ENCODE results near the gene SLC12A8. TPM values are rescaled to one million over a fixed set of nuclear protein-coding genes. Genes with fewer than 3 reads are reported as not detected.

The SLC12A8 gene
- total and polyA plus RNA-seq, 10 of the 15 experiments (the other 5 are each of a cell fraction or from before 2014, with no cell fraction given) = 2.5 to 71.6 (median 50.1) TPM

- TF ChIP-seq, protein P1, sequence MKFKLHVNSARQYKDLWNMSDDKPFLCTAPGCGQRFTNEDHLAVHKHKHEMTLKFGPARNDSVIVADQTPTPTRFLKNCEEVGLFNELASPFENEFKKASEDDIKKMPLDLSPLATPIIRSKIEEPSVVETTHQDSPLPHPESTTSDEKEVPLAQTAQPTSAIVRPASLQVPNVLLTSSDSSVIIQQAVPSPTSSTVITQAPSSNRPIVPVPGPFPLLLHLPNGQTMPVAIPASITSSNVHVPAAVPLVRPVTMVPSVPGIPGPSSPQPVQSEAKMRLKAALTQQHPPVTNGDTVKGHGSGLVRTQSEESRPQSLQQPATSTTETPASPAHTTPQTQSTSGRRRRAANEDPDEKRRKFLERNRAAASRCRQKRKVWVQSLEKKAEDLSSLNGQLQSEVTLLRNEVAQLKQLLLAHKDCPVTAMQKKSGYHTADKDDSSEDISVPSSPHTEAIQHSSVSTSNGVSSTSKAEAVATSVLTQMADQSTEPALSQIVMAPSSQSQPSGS (IDR thresholded peaks at IDR 0.05; ENCODE audit: low read length) = no peak
- TF ChIP-seq CTCF (IDR thresholded peaks at IDR 0.05 in 2 of 3, conservative IDR thresholded peaks at IDR 0.05 in 1 of 3; ENCODE audit: control insufficient read depth in 2 of 3, extremely low read depth in 1 of 3, insufficient read depth in 1 of 3, low read depth in 3 of 3, low read length in 3 of 3) (no peak), CBX3 (IDR thresholded peaks at IDR 0.05; ENCODE audit: borderline replicate concordance, low read depth) (no peak), IRF4 (IDR thresholded peaks at IDR 0.05; ENCODE audit: low read depth, low read length) (no peak), SP1 (IDR thresholded peaks at IDR 0.05; ENCODE audit: low read depth, low read length) (no peak), USF2 (IDR thresholded peaks at IDR 0.05; ENCODE audit: borderline replicate concordance, low read depth, low read length) (no peak), GATAD2B (conservative IDR thresholded peaks at IDR 0.05; ENCODE audit: low read depth) (no peak), ESRRA (IDR thresholded peaks at IDR 0.05; ENCODE audit: low read length) (no peak), ZNF207 (IDR thresholded peaks at IDR 0.05; ENCODE audit: borderline replicate concordance) (no peak), ZNF274 (IDR thresholded peaks at IDR 0.05; ENCODE audit: insufficient read depth, insufficient read length) (no peak), EED (IDR thresholded peaks at IDR 0.05; ENCODE audit: low read depth) (no peak), STAT3 (IDR thresholded peaks at IDR 0.05; ENCODE audit: low read depth, low read length) (no peak)
- TF ChIP-seq, protein P2, sequence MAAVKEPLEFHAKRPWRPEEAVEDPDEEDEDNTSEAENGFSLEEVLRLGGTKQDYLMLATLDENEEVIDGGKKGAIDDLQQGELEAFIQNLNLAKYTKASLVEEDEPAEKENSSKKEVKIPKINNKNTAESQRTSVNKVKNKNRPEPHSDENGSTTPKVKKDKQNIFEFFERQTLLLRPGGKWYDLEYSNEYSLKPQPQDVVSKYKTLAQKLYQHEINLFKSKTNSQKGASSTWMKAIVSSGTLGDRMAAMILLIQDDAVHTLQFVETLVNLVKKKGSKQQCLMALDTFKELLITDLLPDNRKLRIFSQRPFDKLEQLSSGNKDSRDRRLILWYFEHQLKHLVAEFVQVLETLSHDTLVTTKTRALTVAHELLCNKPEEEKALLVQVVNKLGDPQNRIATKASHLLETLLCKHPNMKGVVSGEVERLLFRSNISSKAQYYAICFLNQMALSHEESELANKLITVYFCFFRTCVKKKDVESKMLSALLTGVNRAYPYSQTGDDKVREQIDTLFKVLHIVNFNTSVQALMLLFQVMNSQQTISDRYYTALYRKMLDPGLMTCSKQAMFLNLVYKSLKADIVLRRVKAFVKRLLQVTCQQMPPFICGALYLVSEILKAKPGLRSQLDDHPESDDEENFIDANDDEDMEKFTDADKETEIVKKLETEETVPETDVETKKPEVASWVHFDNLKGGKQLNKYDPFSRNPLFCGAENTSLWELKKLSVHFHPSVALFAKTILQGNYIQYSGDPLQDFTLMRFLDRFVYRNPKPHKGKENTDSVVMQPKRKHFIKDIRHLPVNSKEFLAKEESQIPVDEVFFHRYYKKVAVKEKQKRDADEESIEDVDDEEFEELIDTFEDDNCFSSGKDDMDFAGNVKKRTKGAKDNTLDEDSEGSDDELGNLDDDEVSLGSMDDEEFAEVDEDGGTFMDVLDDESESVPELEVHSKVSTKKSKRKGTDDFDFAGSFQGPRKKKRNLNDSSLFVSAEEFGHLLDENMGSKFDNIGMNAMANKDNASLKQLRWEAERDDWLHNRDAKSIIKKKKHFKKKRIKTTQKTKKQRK (IDR thresholded peaks at IDR 0.05; ENCODE audit: low read depth, low read length) = no peak
- TF ChIP-seq, protein P3, sequence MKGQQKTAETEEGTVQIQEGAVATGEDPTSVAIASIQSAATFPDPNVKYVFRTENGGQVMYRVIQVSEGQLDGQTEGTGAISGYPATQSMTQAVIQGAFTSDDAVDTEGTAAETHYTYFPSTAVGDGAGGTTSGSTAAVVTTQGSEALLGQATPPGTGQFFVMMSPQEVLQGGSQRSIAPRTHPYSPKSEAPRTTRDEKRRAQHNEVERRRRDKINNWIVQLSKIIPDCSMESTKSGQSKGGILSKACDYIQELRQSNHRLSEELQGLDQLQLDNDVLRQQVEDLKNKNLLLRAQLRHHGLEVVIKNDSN (IDR thresholded peaks at IDR 0.05; ENCODE audit: borderline replicate concordance, extremely low read length, insufficient read depth, low read depth, low read length) = no peak
- TF ChIP-seq, protein P4, sequence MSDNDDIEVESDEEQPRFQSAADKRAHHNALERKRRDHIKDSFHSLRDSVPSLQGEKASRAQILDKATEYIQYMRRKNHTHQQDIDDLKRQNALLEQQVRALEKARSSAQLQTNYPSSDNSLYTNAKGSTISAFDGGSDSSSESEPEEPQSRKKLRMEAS (IDR thresholded peaks at IDR 0.05; ENCODE audit: low read depth, low read length) = no peak
- Histone ChIP-seq H3K4me1 (ENCODE audit: control insufficient read depth, insufficient read depth, low read length) (peaks cover 78% of the 10 kb centered on the region), H3K9me3 (replicated peaks; ENCODE audit: control insufficient read depth, insufficient read depth, low read length) (peaks cover 3% of the 10 kb centered on the region; the same call in 2 of the 3 replicates), H4K20me1 (ENCODE audit: control insufficient read depth, insufficient read depth) (no peaks in the 10 kb centered on the region), H3K27me3 (replicated peaks in 1 of 2; ENCODE audit: control insufficient read depth in 2 of 2, insufficient read depth in 2 of 2, low read length in 1 of 2) (no peaks in the 10 kb centered on the region), H3K79me2 (ENCODE audit: control insufficient read depth, insufficient read depth, low read length) (peaks cover 9% of the 10 kb centered on the region), H3K4me2 (ENCODE audit: control insufficient read depth, insufficient read depth) (no peak overlapping the region), H3K9ac (ENCODE audit: control insufficient read depth, insufficient read depth, low read length) (no peak overlapping the region), H2AFZ (ENCODE audit: control insufficient read depth, low read depth, low read length) (no peak overlapping the region), H3K4me3 (no peak overlapping the region), H3K36me3 (ENCODE audit: control insufficient read depth in 2 of 2, insufficient read depth in 2 of 2, low read length in 1 of 2) (no peaks in the 10 kb centered on the region), H3K27ac (ENCODE audit: control insufficient read depth, insufficient read depth) (peak overlapping the region; percentile 97)
- ChIA-PET POLR2A (interaction anchor here (0.5 to 6.1 kb wide), 3 partner anchors 10 to 64 kb away, joined by 3 to 45 read pairs (median 9); no protein-coding TSS in a partner anchor), CTCF (interaction anchor here (0.9 to 5.2 kb wide), 6 partner anchors 10 to 45 kb away, joined by 3 to 42 read pairs (median 4); no protein-coding TSS in a partner anchor), SMC1A (ENCODE audit: uncharacterized antibody, unreplicated experiment) (interaction anchor here (1.6 to 9.0 kb wide), 5 partner anchors 10 to 185 kb away, joined by 4 to 127 read pairs (median 32); no protein-coding TSS in a partner anchor), RAD21 (ENCODE audit: unreplicated experiment) (interaction anchor here (0.9 to 6.1 kb wide), 5 partner anchors 10 to 123 kb away, joined by 3 to 106 read pairs (median 49); no protein-coding TSS in a partner anchor)
- no peak for FAIRE-seq
- intact Hi-C loops (cut with micrococcal nuclease; ENCODE audit: unreplicated experiment) = no loop called here
- WGBS (ENCODE audit: insufficient coverage, insufficient replicate concordance, low lambda C conversion rate, missing lambda C conversion rate) = 97% methylated on average over 8 of the region's 8 CpGs
- in situ Hi-C loops (cut with MboI) = no loop called here
- no peak for ATAC-seq
- no TSS peak for BruUV-seq (replicated peaks)
- DNase-seq (ENCODE audit: low read depth, low spot score) = no peak
Observed at GRCh38 chr3:125118600-125118999, 93.9 kb downstream of the SLC12A8 start.
